Raji (cell line): ENCODE data around the gene IFT43.

Source experiments
- POLR2A ChIP-seq: IDR thresholded peaks from 2 replicates; pipeline ENCODE4 v1.6.1; 2011; ENCODE audit warnings: low read depth, low read length, control low read depth; ENCODE audit not compliant: insufficient read depth

Gene IFT43

DNA sequence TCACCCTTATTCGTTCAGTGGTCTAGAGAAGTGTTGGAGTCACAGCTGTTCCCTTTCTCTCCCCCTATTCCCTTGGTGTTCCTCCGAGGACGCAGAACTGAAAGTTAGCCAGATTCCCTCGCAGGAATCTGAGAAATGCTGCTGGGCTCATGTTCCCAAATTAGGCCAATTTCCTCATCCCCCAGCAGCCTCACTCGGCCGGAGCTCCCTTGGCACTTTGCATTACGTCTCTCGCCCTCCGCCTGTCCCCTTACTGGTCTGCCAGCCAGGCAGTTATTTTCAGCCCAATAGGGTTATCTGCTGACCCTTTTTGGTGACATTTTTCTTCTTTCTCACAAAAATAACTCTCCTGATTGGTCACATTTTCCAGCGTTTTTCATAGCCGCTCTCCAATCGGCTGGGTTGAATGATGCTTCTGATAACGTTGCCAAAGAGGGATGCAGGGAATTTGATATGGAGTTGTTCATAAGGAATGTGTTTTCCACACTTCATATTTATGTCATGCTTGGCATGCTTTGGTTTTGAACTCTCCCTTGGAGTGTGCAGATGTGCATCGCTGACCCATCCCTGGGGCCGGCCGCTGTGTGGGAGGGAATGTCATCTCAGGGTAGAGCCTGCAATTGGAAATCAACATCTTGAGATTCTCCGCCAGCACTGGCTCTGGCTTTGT is 9.9 kb downstream of the IFT43 start:
- no peak for TF ChIP-seq POLR2A

DNA sequence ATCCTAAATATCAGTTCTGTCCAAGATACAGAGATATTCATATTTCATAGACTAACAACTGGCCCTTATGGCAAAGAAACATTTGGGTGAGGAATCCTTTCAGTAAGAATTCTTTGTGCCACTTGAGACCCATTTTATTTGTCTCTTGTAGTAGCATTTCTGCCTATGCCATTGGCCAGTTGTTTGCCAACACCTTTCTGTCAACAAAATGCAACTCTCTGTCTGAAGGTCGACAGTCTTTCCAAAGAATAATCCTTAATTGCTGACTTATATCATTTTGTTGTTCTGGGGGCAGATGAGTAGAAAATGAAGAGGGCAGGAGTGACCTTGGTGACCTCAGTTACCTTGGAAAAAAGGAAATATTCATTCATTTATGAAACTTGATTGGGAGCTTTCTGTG is 10.9 kb downstream of the IFT43 start:
- no peak for TF ChIP-seq POLR2A

DNA sequence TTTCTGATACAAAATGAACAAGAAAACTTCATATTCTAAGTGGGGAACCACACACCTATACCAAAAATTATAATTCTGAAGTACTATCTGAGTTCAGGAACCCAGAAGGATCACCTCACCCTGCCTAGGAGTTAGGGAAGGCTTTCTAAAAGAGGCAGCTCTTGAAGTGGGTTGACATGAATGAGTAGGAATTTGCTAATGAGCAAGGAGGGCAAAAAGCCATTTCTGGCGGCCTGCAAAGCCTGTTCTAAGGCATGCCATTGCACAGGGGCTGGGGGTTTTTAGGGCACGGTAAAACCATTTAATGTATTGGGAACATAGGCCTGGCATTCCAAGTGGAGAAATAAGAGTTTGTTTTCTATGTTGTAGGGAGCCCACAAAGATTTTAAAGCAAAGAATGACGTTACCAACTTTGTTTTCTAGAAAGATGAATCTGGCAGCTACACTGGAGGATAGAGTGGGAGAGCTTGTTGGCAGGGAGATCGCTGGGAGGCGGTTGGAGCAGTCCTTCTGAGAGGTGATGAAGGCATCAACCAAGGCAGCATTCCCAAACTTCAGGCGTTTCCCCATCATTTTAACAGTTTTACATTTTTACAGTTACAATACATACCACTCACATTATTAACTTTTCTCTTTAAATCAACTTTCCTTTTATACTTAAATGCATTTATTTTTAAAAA is 14.1 kb downstream of the IFT43 start:
- TF ChIP-seq POLR2A = no peak

DNA sequence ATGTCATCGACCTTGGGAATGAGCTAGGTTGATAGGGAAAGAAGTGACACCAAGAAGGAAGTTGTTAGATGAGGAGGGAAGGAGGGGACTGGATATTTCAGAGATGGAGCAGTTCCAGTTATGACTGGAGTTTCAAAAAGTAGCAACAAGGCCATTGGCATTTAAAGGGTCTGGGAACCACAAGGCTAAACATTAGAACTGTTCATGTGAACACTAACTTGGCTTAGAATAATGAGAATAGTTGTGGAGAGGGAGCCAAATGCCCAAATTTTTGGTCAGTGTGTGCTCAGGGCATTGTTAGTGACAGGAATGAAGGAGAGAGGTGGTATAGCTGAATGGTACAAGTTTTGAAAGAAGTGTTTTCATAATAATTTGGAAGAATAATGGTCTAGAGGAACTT is 16.8 kb downstream of the IFT43 start:
- TF ChIP-seq POLR2A = no peak

DNA sequence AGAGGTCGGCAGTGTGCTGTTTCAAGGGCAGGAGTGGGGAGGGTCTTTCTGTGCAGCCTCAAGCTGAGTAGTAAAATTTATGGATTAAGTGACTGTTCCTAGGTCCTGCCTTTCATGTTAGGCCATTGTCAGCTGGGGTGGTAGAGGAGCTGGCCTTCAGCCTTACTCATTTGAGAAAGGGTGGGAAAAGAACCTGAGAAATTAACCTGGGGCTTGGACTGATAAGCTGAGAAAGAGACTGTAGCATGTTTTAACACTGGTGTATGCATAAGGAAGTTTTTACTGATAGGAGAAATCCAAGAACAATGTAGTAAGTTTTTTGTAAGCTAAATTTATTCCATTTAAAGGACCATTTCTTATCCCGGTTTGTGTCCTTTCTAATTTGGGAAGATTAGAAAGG is 20.7 kb downstream of the IFT43 start:
- no peak for TF ChIP-seq POLR2A

DNA sequence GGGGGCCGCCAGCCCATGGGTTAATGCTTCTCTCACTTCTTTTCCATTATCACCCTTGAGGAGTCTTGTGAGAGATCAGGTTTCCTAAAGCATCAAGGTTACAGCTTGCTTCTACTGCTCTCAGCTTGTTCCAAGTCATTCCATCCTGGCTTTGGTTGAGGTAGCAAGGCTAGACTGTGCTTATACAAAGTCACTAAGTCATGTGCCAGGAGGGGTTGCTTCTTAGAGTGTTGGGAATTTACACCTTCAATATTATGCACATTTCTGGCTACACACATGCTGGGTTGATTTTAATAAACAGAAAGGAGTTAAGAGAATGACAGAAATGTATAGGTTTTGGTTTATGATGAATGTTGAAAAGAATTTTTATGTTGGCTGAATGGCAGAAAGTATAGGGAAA is 21.8 kb downstream of the IFT43 start:
- no peak for TF ChIP-seq POLR2A

DNA sequence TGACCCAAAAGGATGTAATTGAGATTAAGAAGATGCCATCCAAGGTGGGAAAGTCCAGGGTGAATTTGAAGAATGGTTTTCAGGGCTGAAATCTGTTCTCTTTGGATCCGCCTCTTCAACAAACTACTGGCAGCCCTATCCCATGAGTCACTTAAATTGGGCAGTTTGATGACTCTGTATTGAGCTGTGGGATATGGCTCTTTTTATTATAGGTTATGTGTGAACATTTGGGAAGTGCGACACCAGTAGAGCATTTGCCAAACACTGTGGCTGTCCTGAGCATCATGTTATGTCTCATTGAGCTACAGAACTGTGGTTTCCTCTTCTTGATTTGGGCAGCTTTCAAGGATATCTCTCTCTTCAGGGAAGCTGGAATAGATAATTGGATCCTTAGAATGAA is 22.3 kb downstream of the IFT43 start:
- no peak for TF ChIP-seq POLR2A

DNA sequence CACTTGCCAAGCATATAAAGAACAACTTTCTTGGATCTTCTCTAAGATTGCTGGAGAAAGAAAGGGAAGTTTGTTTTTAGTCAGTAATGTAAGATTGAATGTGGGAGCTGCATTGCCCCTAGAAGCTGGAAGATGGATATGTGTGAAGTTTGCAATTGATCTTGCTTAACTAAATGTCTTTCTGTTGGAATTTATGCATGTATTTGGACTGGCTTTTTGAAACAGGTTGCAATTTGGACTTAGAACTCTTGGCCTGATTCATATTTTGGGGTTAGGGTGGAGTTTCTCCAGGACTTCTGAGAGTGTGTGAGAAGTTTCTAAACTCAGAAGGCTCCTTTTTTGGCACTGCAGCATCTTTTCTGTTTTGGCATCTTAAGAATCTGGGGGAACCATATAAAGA is 26.4 kb downstream of the IFT43 start:
- no peak for TF ChIP-seq POLR2A

DNA sequence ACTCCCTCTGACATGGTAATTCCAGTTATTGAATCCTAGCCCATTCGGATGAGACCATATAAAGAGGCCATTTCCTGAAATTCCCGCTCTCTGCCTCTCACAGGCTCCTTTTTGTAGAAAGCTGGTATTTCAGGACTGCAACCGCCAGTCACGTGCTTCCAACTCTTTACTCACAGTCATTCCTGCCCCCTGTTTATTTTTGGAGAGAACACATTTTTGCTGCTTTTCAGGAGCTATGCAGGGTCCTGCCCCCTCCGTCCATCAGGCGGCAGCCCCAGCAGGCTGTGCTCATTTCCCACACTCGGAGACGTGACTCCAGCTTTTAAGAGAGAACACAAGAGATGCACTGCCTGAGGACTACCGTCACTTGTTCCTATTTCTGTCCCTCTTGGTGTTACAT is 26.8 kb downstream of the IFT43 start:
- no peak for TF ChIP-seq POLR2A

DNA sequence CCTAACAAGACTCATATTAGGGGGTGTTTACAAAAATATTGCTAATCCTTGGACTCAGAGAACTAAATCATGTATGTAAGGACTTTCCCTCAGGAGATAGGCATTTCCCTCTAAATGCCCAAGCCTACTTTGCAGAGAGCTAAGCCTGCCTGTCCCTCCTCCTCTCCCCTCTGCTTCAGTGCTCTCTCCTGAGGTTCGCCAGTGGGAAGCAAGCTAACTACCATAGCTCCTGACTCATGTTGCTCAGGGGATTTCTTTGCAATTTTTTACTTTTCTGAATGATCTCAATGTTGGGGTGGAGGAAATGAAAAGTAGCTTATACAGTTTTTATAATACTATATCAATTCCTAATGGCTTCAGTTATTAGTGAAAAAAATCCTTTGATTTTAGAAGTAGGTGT is 29.6 kb downstream of the IFT43 start:
- no peak for TF ChIP-seq POLR2A

DNA sequence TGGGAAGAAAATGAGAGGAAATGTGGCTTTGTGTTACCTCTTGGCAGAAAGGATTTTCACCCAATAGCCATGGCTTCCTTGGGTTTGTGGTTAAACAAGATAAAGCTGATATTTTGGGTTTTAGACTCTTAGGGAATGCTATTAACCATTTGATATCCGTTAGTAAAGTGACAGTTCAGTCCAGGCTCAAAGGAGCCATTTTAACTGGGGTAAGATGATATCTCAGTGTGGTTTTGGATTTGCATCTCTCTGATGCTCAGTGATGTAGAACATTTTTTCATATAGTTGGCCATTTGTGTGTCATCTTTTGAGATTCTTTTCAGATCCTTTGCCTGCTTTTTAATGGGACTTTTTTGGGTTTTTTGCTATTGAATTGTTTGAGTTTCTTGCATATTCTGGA is 30.1 kb downstream of the IFT43 start:
- TF ChIP-seq POLR2A = no peak

DNA sequence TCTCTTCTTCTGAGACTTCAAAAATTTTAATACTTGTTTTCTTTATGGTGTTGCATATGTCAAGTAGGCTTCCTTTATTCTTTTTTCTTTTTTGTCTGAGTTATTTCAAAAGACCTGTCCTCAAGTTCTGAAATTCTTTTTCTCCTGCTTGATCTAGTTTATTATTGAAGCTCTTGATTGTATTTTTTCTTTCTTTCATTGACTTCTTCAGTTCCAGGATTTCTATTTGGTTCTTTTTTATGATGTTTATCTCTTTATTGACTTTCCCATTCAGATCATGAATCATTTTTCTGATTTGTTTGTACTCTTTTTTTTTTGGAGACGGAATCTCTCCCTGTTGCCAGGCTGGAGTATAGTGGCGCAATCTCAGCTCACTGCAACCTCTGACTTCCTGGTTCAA is 34.1 kb downstream of the IFT43 start:
- no peak for TF ChIP-seq POLR2A

DNA sequence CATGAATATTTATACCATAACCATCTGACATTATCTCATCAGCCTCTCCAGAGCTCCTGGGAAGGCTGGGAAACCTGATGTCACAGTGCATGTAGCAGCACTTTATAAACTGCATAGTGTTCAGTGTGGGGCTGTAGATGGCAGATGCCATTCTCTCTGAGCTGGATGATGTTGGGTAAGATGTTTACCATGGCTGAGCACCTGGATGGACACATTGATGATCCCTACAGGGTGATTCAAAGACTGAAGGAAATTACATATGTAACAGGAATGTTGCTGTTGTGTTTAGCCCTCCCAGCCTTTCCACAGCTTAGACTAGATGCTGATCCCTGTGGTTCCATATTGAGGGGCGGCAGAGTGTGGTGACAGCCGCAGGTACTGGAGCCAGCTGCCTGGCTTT is 37.4 kb downstream of the IFT43 start:
- TF ChIP-seq POLR2A = no peak

DNA sequence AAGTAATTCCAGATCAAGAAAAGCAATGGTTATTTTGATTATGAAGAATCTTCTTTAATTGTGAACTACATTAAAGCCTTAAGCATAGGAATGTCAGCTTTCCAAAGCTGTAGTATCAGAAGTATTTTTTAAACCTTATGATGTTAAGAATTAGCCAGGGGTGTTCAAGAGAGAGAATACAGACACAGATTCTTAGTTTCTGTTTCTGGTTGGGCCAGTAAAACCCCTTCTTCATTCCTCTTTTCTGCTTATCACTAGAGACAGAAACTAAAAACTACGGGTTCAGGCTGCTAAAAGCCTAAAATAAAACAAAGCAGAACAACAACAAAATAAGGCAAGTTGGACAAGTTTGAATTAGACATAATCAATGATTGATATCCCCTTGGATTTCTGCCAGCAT is 38.2 kb downstream of the IFT43 start:
- no peak for TF ChIP-seq POLR2A

DNA sequence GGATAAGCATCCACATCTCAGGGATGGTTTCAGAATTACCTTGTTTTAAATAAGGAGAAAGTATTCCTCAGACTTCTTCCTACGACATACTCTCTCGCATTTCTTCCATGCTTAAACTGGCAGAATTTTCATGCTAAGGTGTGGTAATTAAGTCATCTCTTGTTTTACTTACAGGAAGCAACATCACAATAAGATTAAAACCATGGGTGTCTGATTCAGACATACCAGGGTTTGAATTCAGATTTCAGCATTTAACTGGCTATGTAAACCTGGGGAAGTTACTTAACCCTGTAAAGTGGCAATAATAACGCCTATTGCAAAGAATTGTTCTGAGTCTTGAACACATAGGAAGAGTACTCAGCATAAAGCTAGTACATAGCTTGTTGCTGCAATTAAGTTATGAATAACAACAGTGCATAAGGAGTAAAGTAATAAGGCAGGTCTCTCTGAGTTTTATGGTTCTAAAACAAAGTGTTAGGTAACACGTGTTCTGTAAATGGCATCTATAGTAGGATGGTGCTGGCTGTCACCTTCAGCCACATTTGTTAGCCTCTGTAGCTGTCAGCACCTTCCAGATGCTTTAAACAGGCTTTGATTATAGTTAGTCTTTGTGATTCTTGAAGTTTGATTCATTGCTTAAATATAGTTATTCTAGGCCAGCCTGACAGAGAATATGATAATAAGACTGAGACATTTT is 38.8 kb downstream of the IFT43 start:
- TF ChIP-seq POLR2A = no peak

DNA sequence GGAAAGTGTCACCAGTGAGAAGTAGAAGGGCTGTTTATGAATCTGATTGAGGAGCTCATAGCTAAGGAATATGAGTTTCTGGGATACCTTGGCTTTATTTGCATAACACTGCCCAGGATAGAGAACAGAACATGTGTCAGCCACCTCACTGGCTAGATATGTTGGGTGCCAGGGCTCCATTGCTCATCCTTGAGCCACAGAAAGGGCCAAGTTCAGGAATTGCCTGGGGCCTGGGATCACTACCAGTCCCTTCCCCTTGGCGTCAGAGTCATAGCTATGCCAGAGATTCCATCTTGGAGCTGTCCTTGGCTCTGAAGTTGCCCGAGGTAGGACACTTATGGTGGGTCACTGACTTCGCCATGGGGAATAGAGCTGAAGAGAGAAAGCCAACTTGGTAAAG is 49.0 kb downstream of the IFT43 start:
- no peak for TF ChIP-seq POLR2A
